ENCODE data around the gene PROK2. TPM values are rescaled to one million over a fixed set of nuclear protein-coding genes. Genes with fewer than 3 reads are reported as not detected.
A peak's percentile ranks its signal among the peaks of the same experiment; 100 is the strongest.

PROK2 gene
- polyA plus RNA-seq, 1 donor (not counting 4 experiments of a cell fraction or from before 2014, with no cell fraction given), result not detected

DNA sequence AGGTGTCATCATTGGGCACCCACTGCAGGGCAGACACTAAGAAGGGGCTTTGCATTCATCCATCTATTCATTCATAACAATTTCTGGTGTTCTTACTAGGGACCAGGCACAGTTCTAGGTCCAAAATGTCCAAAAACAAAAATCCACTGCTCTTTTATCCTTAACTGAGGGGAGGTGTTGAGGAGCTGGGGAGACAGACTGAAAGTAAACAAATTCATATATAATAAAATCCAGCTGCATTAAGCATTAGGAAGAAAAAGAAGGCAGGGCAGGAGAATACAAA, 60.8 kb downstream of the PROK2 start:
- H3K4me1 ChIP-seq (ENCODE audit: control insufficient read depth, extremely low read depth, insufficient read depth, low read length), result peaks cover 13% of the 10 kb centered on the region
- dilution Hi-C loops (cut with MboI; ENCODE audit: extremely low pct_ligation_motif_present, low sequenced_read_pairs), result no loop called here
- H3K27ac ChIP-seq (ENCODE audit: control insufficient read depth, insufficient read depth, low read length), result no peak overlapping the region
- no peaks in the 10 kb centered on the region for H3K79me2 ChIP-seq (ENCODE audit: control insufficient read depth, insufficient read depth, low read length)
- no peak for DNase-seq (ENCODE audit: low read depth, low spot score)
- no peak overlapping the region for H3K9ac ChIP-seq (ENCODE audit: control insufficient read depth, extremely low read depth, insufficient read depth, low read length)
- H3K9me1 ChIP-seq (ENCODE audit: control insufficient read depth, extremely low read depth, insufficient read depth, low read length), result no peaks in the 10 kb centered on the region
- TF ChIP-seq, protein P1, sequence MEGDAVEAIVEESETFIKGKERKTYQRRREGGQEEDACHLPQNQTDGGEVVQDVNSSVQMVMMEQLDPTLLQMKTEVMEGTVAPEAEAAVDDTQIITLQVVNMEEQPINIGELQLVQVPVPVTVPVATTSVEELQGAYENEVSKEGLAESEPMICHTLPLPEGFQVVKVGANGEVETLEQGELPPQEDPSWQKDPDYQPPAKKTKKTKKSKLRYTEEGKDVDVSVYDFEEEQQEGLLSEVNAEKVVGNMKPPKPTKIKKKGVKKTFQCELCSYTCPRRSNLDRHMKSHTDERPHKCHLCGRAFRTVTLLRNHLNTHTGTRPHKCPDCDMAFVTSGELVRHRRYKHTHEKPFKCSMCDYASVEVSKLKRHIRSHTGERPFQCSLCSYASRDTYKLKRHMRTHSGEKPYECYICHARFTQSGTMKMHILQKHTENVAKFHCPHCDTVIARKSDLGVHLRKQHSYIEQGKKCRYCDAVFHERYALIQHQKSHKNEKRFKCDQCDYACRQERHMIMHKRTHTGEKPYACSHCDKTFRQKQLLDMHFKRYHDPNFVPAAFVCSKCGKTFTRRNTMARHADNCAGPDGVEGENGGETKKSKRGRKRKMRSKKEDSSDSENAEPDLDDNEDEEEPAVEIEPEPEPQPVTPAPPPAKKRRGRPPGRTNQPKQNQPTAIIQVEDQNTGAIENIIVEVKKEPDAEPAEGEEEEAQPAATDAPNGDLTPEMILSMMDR (optimal IDR thresholded peaks at IDR 0.05 in 1 of 3, IDR thresholded peaks at IDR 0.05 in 1 of 3, conservative IDR thresholded peaks at IDR 0.05 in 1 of 3; ENCODE audit: extremely low read depth in 1 of 3, insufficient read depth in 2 of 3, low read length in 3 of 3), result no peak
- no peak for TF ChIP-seq EZH2 (IDR thresholded peaks at IDR 0.05; ENCODE audit: low read length)
- no peaks in the 10 kb centered on the region for H3K36me3 ChIP-seq (ENCODE audit: control insufficient read depth in 2 of 2, extremely low read depth in 1 of 2, insufficient read depth in 2 of 2, low read length in 2 of 2)
- H3K4me2 ChIP-seq (ENCODE audit: control insufficient read depth, extremely low read depth, insufficient read depth, low read depth, low read length), result peak overlapping the region; percentile 95
- no peaks in the 10 kb centered on the region for H3K9me3 ChIP-seq (ENCODE audit: control insufficient read depth, low read depth, low read length)
- peaks cover 13% of the 10 kb centered on the region for H3K27me3 ChIP-seq (ENCODE audit: control insufficient read depth, extremely low read depth, insufficient read depth, low read length)
- H4K20me1 ChIP-seq (ENCODE audit: control insufficient read depth, extremely low read depth, insufficient read depth, low read length), result no peaks in the 10 kb centered on the region
- no peak for FAIRE-seq
- H2AFZ ChIP-seq (ENCODE audit: control insufficient read depth, low read length), result no peak overlapping the region
- peak overlapping the region; percentile 65 to 77 (median 70) for H3K4me3 ChIP-seq (ENCODE audit: control insufficient read depth in 2 of 3, extremely low read depth in 1 of 3, insufficient read depth in 2 of 3, low read depth in 1 of 3, low read length in 3 of 3)

DNA sequence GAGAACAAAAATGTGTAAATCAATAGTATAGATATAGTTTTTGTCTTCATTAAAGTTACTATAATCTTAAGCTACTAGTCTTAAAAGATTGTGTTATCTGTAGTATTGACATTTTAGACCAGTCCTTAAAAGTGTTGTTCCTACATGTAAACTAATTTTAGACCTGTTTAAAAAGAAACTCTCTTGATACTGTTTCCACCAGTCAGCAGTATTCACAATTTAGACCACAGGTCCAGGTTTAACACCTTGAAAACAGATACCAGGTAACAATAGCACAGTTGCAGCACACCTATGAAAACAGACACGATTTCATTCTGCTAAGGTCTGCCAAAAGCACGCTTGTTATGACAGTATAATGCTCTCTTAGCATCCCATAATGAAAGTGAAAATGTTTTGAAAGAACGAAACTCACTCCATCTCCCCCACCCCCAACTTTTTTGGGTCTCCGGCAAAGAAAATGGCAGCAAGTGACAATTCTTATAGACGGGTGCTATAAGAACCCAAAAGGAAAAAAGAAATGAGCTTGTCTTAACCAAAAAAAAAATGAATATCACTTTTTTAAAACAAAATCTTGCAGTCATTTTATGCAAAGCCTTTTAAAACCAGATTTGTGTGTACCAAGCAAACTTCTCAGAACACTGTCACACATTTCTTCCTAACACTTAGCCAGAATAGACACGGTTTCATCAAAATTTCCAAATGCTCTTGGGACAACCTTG, 61.3 kb downstream of the PROK2 start:
- H3K4me1 ChIP-seq (ENCODE audit: control insufficient read depth, extremely low read depth, insufficient read depth, low read length), result peaks cover 13% of the 10 kb centered on the region
- no peaks in the 10 kb centered on the region for H4K20me1 ChIP-seq (ENCODE audit: control insufficient read depth, extremely low read depth, insufficient read depth, low read length)
- dilution Hi-C loops (cut with MboI; ENCODE audit: extremely low pct_ligation_motif_present, low sequenced_read_pairs), result no loop called here
- peak overlapping the region in 1 of 3 experiments; percentile 77 for H3K4me3 ChIP-seq (ENCODE audit: control insufficient read depth in 2 of 3, extremely low read depth in 1 of 3, insufficient read depth in 2 of 3, low read depth in 1 of 3, low read length in 3 of 3)
- H3K27ac ChIP-seq (ENCODE audit: control insufficient read depth, insufficient read depth, low read length), result no peak overlapping the region
- H3K36me3 ChIP-seq (ENCODE audit: control insufficient read depth in 2 of 2, extremely low read depth in 1 of 2, insufficient read depth in 2 of 2, low read length in 2 of 2), result no peaks in the 10 kb centered on the region
- peak overlapping the region; percentile 95 for H3K4me2 ChIP-seq (ENCODE audit: control insufficient read depth, extremely low read depth, insufficient read depth, low read depth, low read length)
- no peaks in the 10 kb centered on the region for H3K9me1 ChIP-seq (ENCODE audit: control insufficient read depth, extremely low read depth, insufficient read depth, low read length)
- peaks cover 13% of the 10 kb centered on the region for H3K27me3 ChIP-seq (ENCODE audit: control insufficient read depth, extremely low read depth, insufficient read depth, low read length)
- H3K9me3 ChIP-seq (ENCODE audit: control insufficient read depth, low read depth, low read length), result no peaks in the 10 kb centered on the region
- TF ChIP-seq, protein P1 (optimal IDR thresholded peaks at IDR 0.05 in 1 of 3, IDR thresholded peaks at IDR 0.05 in 1 of 3, conservative IDR thresholded peaks at IDR 0.05 in 1 of 3; ENCODE audit: extremely low read depth in 1 of 3, insufficient read depth in 2 of 3, low read length in 3 of 3), result no peak
- TF ChIP-seq EZH2 (IDR thresholded peaks at IDR 0.05; ENCODE audit: low read length), result no peak
- no peak for DNase-seq (ENCODE audit: low read depth, low spot score)
- no peak overlapping the region for H2AFZ ChIP-seq (ENCODE audit: control insufficient read depth, low read length)
- H3K79me2 ChIP-seq (ENCODE audit: control insufficient read depth, insufficient read depth, low read length), result no peaks in the 10 kb centered on the region
- no peak for FAIRE-seq
- H3K9ac ChIP-seq (ENCODE audit: control insufficient read depth, extremely low read depth, insufficient read depth, low read length), result no peak overlapping the region
